Endothelial cell of umbilical vein (primary cell): ENCODE results near the gene DACT2.
"Not testable (repeated sequence)": the region's sequence is repeated elsewhere in the genome, so short reads cannot be mapped to it uniquely, and the experiment has no call there.

Source experiments
- CTCF ChIP-seq, 2 donors: IDR thresholded peaks; 1 replicate in 1 of 2; 2 replicates in 1 of 2; pipeline ENCODE4 v1.5.1; 2011; ENCODE audit warnings: low read length in 2 of 2, mild to moderate bottlenecking in 2 of 2, moderate library complexity in 2 of 2, control low read depth in 1 of 2, inconsistent platforms in 1 of 2, low read depth in 1 of 2; ENCODE audit not compliant: insufficient read depth in 1 of 2; ENCODE audit errors: extremely low read depth in 1 of 2
- EZH2 ChIP-seq: IDR thresholded peaks from 2 replicates; pipeline ENCODE4 v1.6.1; 2012; ENCODE audit warnings: borderline replicate concordance, low read depth, mild to moderate bottlenecking, moderate library complexity, low read length, inconsistent platforms; ENCODE audit not compliant: severe bottlenecking
- FOS ChIP-seq: IDR thresholded peaks from 2 replicates; pipeline ENCODE4 v1.6.1; 2011; ENCODE audit warnings: mild to moderate bottlenecking, low read length, moderate library complexity, borderline replicate concordance; ENCODE audit not compliant: insufficient read depth
- JUN ChIP-seq: IDR thresholded peaks from 2 replicates; pipeline ENCODE4 v1.6.1; 2011; ENCODE audit warnings: borderline replicate concordance, low read depth; ENCODE audit not compliant: insufficient read length, insufficient read depth
- MYC ChIP-seq: IDR thresholded peaks from one replicate; pipeline ENCODE4 v1.6.1; 2011; ENCODE audit warnings: mild to moderate bottlenecking, low read depth, low read length
- POLR2A ChIP-seq: IDR thresholded peaks from 2 replicates; pipeline ENCODE4 v1.6.1; 2012; ENCODE audit warnings: low read depth, mild to moderate bottlenecking, control low read depth, low read length
- POLR2AphosphoS5 ChIP-seq: IDR thresholded peaks from 2 replicates; pipeline ENCODE4 v1.6.1; 2012; ENCODE audit warnings: low read depth, mild to moderate bottlenecking, control low read depth, low read length, moderate library complexity; ENCODE audit not compliant: insufficient read depth

- TF ChIP-seq POLR2AphosphoS5; JUN; CTCF (IDR thresholded peaks at IDR 0.05; ENCODE audit: extremely low read depth in 1 of 2, insufficient read depth in 1 of 2, low read depth in 1 of 2, low read length in 2 of 2); EZH2; MYC; FOS; POLR2A: not testable (repeated sequence)
Observed at GRCh38 chr6:168267779-168268178, 51.8 kb downstream of the DACT2 start.
